HepG2 (cell line): ENCODE results near the gene ULK3. TPM values are rescaled to one million over a fixed set of nuclear protein-coding genes. Genes with fewer than 3 reads are reported as not detected.

Experiments used
- ATAC-seq: fragments of 200-7000 bp; cut with Tn5 transposase; 3 replicates; pipeline ENCODE4 v1.9.1; 2020; ENCODE audit warnings: mild to moderate bottlenecking, moderate library complexity
- BruUV-seq: library from RNA; stranded (reverse); fragments of 400-500 nt; replicated peaks from 2 replicates; lab custom pipeline; 2021; lab: Mats Ljungman, UMichigan
- CTCF ChIA-PET: fragments of 300-600 bp; formaldehyde crosslinking; extraction: SDS; loops from one replicate; lab custom pipeline; 2021; ENCODE audit warnings: low total read pairs, inconsistent platforms, low intra/inter-chr PET ratio; lab: Yijun Ruan, JAX
- POLR2A ChIA-PET: fragments of 350-600 bp; sonication (Branson Sonifier 250); formaldehyde crosslinking; loops from one replicate; lab custom pipeline; 2020; ENCODE audit warnings: antibody characterized with exemption, inconsistent platforms; lab: Yijun Ruan, JAX
- DNase-seq: peaks from one replicate; pipeline ENCODE4 v3.0.0-alpha.2; 2015; ENCODE audit warnings: low spot score
- FAIRE-seq: peaks from 3 replicates; lab custom pipeline; 2011; peaks lifted over from hg19 to GRCh38; lab: Jason Lieb, UNC
- H2AFZ ChIP-seq: one replicate; pipeline ENCODE4 v1.6.1; 2011; ENCODE audit warnings: low read length, inconsistent platforms
- H3K27ac ChIP-seq: fragments of 300-600 bp; 3 replicates; pipeline ENCODE4 v1.8.0; 2011; ENCODE audit warnings: mixed run types, mild to moderate bottlenecking, mixed read lengths, low read length, inconsistent platforms; ENCODE audit not compliant: insufficient read depth; ENCODE audit errors: extremely low read length
- H3K27me3 ChIP-seq, 2 experiments: fragments of 200-600 bp in 1 of 2; 2 replicates in 1 of 2; 3 replicates in 1 of 2; pipeline versions ENCODE4 v1.6.0 to v1.8.0; 2011; ENCODE audit warnings: low read length in 2 of 2, mild to moderate bottlenecking in 2 of 2, moderate library complexity in 2 of 2, inconsistent platforms in 1 of 2; ENCODE audit not compliant: insufficient read depth in 2 of 2, control insufficient read depth in 1 of 2
- H3K36me3 ChIP-seq, 2 experiments: fragments of 200-600 bp in 1 of 2; replicated peaks in 1 of 2; 2 replicates in 1 of 2; 3 replicates in 1 of 2; pipeline versions ENCODE4 v1.5.1 to v1.8.0; 2011; ENCODE audit warnings: low read length in 2 of 2, inconsistent platforms in 1 of 2; ENCODE audit not compliant: insufficient read depth in 2 of 2, control insufficient read depth in 1 of 2
- H3K4me1 ChIP-seq: 2 replicates; pipeline ENCODE4 v1.5.1; 2012; ENCODE audit warnings: low read length, inconsistent platforms; ENCODE audit not compliant: insufficient read depth
- H3K4me2 ChIP-seq: 2 replicates; pipeline ENCODE4 v1.6.0; 2011; ENCODE audit warnings: low read depth, low read length, inconsistent platforms
- H3K4me3 ChIP-seq, 3 experiments: fragments of 200-600 bp in 1 of 3; sonication (generic), shearing (Covaris generic) in 1 of 3; replicated peaks in 1 of 3; 2 replicates each; pipeline ENCODE4 v1.5.1; 2011 to 2016; ENCODE audit warnings: low read length in 3 of 3, inconsistent platforms in 2 of 3, low read depth in 2 of 3, mild to moderate bottlenecking in 2 of 3, control low read depth in 1 of 3, mixed read lengths in 1 of 3; ENCODE audit not compliant: insufficient read depth in 1 of 3
- H3K79me2 ChIP-seq: one replicate; pipeline ENCODE4 v1.6.1; 2011; ENCODE audit warnings: low read length, inconsistent platforms; ENCODE audit not compliant: insufficient read depth
- H3K9ac ChIP-seq: 2 replicates; pipeline ENCODE4 v1.6.0; 2011; ENCODE audit warnings: mild to moderate bottlenecking, low read depth, low read length, inconsistent platforms; ENCODE audit not compliant: insufficient read depth
- H3K9me3 ChIP-seq: 2 replicates; pipeline ENCODE4 v1.5.1; 2012; ENCODE audit warnings: mild to moderate bottlenecking, low read length
- H4K20me1 ChIP-seq: 2 replicates; pipeline ENCODE4 v1.6.0; 2011; ENCODE audit warnings: inconsistent platforms, mild to moderate bottlenecking, low read length, moderate library complexity; ENCODE audit not compliant: insufficient read depth
- FOXA1 ChIP-seq, 2 experiments: fragments of 450-650 bp in 1 of 2; sonication (generic) in 1 of 2; formaldehyde crosslinking in 1 of 2; IDR thresholded peaks; 2 replicates each; pipeline versions ENCODE4 v1.4.0 to v1.6.1; 2016 to 2020; ENCODE audit warnings: missing genetic modification reagents in 1 of 2
- KDM1A ChIP-seq: IDR thresholded peaks from 2 replicates; pipeline ENCODE4 v1.6.1; 2016; ENCODE audit warnings: missing compliant biosample characterization
- NFYC ChIP-seq: IDR thresholded peaks from 2 replicates; pipeline ENCODE4 v1.6.1; 2016; ENCODE audit warnings: missing genetic modification reagents, missing compliant biosample characterization
- RFX5 ChIP-seq: IDR thresholded peaks from 2 replicates; pipeline ENCODE4 v1.6.1; 2011; ENCODE audit warnings: low read depth, low read length, improper control_type of control experiment
- WGBS: methylation state at CpG from one replicate; pipeline ENCODE4 v1.1.6; 2017; ENCODE audit warnings: low lambda C conversion rate; 5-methylcytosine and 5-hydroxymethylcytosine counted together
- in situ Hi-C: cut with HindIII; loops from 2 replicates; pipeline ENCODE4 v1.10.0; 2017; ENCODE audit warnings: low pct_unique_long_range_greater_than_20kb; ENCODE audit not compliant: extremely low pct_ligation_motif_present
- intact Hi-C: fragments of 100-400 bp; cut with micrococcal nuclease; formaldehyde crosslinking; loops from one replicate; pipeline ENCODE4 v1.10.0; 2022; ENCODE audit not compliant: unreplicated experiment
- polyA plus RNA-seq, 8 experiments: library from polyadenylated mRNA; depleted of rRNA in 3 of 8; stranded (reverse) in 7 of 8; unstranded in 1 of 8; fragments of >200 nt; fragmentation: Illumina TruSeq in 4 of 8; extraction: Trizol in 4 of 8; gene quantifications; 2 replicates each; pipeline versions ENCODE4 v1.2.1 to v1.2.3, GENCODE V29; 2011 to 2016; ENCODE audit warnings: low read depth in 4 of 8, missing spikeins in 1 of 8, mixed read lengths in 1 of 8; ENCODE audit not compliant: insufficient read depth in 1 of 8
- total RNA-seq, 5 experiments: library from RNA; depleted of rRNA; stranded (reverse); fragments of >200 nt; fragmentation: Illumina TruSeq; extraction: Trizol; gene quantifications; 2 replicates each; pipeline ENCODE4 v1.2.3, GENCODE V29; 2016; ENCODE audit warnings: low read depth in 1 of 5
- TF ChIP-seq, protein P1 (sequence below): fragments of 450-650 bp; IDR thresholded peaks from 2 replicates; pipeline ENCODE4 v1.6.1; 2016

Gene ULK3
- total and polyA plus RNA-seq, 2 of the 13 experiments (the other 11 are each of a cell fraction or from before 2014, with no cell fraction given): 15.2 to 23.7 TPM

DNA sequence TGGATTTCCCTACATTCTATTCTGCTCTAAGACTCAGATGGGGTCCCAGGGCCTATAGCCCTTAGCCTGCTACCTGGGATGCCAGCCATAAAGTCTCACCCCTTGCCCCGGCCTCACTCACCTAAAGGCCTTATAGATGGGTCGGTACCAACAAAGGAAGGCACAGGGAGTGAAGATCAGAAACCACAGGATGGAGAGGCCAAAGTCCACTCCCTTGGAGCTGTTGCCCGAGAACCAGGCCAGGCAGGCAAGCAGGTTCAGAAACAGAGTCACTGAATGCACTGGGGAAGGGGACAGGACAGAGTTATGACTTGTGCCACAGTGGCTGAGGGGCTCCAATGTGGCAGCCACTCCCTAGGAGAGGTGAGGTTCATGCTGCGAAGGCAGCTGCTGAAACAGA lies 7.4 kb upstream of the ULK3 start:
- Histone ChIP-seq H3K79me2 (no peaks in the 10 kb centered on the region), H3K4me2 (no peak overlapping the region), H3K4me1 (peaks cover 11% of the 10 kb centered on the region; the same call in 1 of the 2 replicates), H3K9ac (0 out of 2 replicates have a peak overlapping the region, but pooled peaks have one; percentile 29), H3K27ac (no peak overlapping the region), H3K9me3 (no peaks in the 10 kb centered on the region), H3K27me3 (no peaks in the 10 kb centered on the region), H4K20me1 (no peaks in the 10 kb centered on the region), H3K4me3 (no peak overlapping the region), H2AFZ (no peak overlapping the region), H3K36me3 (peaks cover 26 to 73% of the 10 kb centered on the region in 2 experiments; a peak in 4 of 5 replicates)
- 74% methylated on average over 4 of the region's 4 CpGs for WGBS
- DNase-seq: no peak
- no TSS peak for BruUV-seq
- TF ChIP-seq, protein P1, sequence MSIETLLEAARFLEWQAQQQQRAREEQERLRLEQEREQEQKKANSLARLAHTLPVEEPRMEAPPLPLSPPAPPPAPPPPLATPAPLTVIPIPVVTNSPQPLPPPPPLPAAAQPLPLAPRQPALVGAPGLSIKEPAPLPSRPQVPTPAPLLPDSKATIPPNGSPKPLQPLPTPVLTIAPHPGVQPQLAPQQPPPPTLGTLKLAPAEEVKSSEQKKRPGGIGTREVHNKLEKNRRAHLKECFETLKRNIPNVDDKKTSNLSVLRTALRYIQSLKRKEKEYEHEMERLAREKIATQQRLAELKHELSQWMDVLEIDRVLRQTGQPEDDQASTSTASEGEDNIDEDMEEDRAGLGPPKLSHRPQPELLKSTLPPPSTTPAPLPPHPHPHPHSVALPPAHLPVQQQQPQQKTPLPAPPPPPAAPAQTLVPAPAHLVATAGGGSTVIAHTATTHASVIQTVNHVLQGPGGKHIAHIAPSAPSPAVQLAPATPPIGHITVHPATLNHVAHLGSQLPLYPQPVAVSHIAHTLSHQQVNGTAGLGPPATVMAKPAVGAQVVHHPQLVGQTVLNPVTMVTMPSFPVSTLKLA: no peak
- FAIRE-seq: no peak
- no peak for ATAC-seq
- in situ Hi-C loops (no loop called here), intact Hi-C loops (no loop called here)
- POLR2A ChIA-PET: no interaction called here
- CTCF ChIA-PET: no interaction called here

DNA sequence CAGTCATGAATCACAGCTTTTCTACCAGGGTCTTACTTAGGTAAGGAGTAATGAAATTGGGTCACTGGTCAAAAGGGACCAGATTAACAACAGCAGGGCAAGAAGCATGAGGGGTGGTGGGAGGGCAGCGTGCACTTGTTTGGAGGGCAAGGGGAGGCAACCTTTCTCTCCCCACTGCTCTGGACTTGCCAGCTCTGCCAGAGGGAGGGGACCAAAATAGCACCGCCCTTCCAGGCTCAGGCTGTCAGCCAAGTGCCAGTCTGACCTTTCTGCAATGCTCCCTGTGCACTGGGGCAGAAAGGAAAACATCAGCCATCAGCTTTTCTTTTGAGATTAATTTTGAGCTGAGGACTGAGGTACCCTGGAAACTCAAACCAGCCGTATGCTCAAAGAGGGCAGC lies 4.5 kb upstream of the ULK3 start:
- CTCF ChIA-PET: no interaction called here
- Histone ChIP-seq H3K79me2 (no peaks in the 10 kb centered on the region), H4K20me1 (no peaks in the 10 kb centered on the region), H3K9ac (no peak overlapping the region), H3K9me3 (no peaks in the 10 kb centered on the region), H3K27me3 (no peaks in the 10 kb centered on the region)
- POLR2A ChIA-PET: no interaction called here
- FAIRE-seq (no peak), DNase-seq (no peak)
- in situ Hi-C loops: no loop called here
- BruUV-seq: no TSS peak
- TF ChIP-seq KDM1A (CRISPR knock-in tag): no peak
- TF ChIP-seq FOXA1 (IDR thresholded peaks at IDR 0.05): no peak
- TF ChIP-seq FOXA1 (CRISPR knock-in tag; IDR thresholded peaks at IDR 0.05): no peak
- no peak for TF ChIP-seq NFYC (CRISPR knock-in tag)
- no peak for TF ChIP-seq RFX5
- TF ChIP-seq, all 625 proteins: peak for 0
- H2AFZ ChIP-seq: no peak overlapping the region
- H3K4me1 ChIP-seq: peaks cover 20% of the 10 kb centered on the region
- H3K4me3 ChIP-seq: no peak overlapping the region
- intact Hi-C loops: no loop called here
- H3K27ac ChIP-seq: no peak overlapping the region
- ATAC-seq: no peak
- peaks cover 20 to 62% of the 10 kb centered on the region in 2 experiments; a peak in 4 of 5 replicates for H3K36me3 ChIP-seq
- H3K4me2 ChIP-seq: no peak overlapping the region
- WGBS: 100% methylated on average over 3 of the region's 3 CpGs
